Upper lobe of right lung (tissue), 1 donor: ENCODE results near the gene GLI2. TPM values are rescaled to one million over a fixed set of nuclear protein-coding genes. Genes with fewer than 3 reads are reported as not detected.

Source experiments
- ATAC-seq: fragments of 200-7000 bp; cut with Tn5 transposase; one replicate; pipeline ENCODE4 v1.9.1; 2020; ENCODE audit warnings: mild to moderate bottlenecking, moderate library complexity
- DNase-seq: peaks from one replicate; pipeline ENCODE4 v3.0.0-alpha.2; 2020
- H3K27ac ChIP-seq: fragments of 200-600 bp; one replicate; pipeline ENCODE4 v1.8.0; 2022
- H3K27me3 ChIP-seq: fragments of 200-600 bp; one replicate; pipeline ENCODE4 v1.8.0; 2022; ENCODE audit warnings: mild to moderate bottlenecking
- H3K36me3 ChIP-seq: fragments of 200-600 bp; one replicate; pipeline ENCODE4 v1.8.0; 2022
- H3K4me1 ChIP-seq: fragments of 200-600 bp; one replicate; pipeline ENCODE4 v1.8.0; 2022
- H3K4me3 ChIP-seq: fragments of 200-600 bp; one replicate; pipeline ENCODE4 v1.8.0; 2022; ENCODE audit warnings: mild to moderate bottlenecking
- H3K9me3 ChIP-seq: fragments of 200-600 bp; one replicate; pipeline ENCODE4 v1.8.0; 2022
- intact Hi-C: fragments of 100-400 bp; cut with DNase I; formaldehyde crosslinking; loops from one replicate; pipeline ENCODE4 v1.11.0; 2022
- total RNA-seq: library from RNA; stranded (reverse); fragmentation: NEBNext Ultra II Directional; extraction: Animal tissue kit (Norgen Biotek cat#: 25700); gene quantifications from one replicate; pipeline ENCODE4 v1.2.1, GENCODE V29; 2021
- TF ChIP-seq, protein P1 (sequence below): fragments of 200-600 bp; IDR thresholded peaks from one replicate; pipeline ENCODE4 v1.8.0; 2022; ENCODE audit warnings: antibody characterized with exemption
- donor health status: DM: no; HTN: yes; CAD: no; lungs with severe emphysema.

GLI2 gene
- total RNA-seq, 1 donor from 2014 or later, result 4.7 TPM

DNA sequence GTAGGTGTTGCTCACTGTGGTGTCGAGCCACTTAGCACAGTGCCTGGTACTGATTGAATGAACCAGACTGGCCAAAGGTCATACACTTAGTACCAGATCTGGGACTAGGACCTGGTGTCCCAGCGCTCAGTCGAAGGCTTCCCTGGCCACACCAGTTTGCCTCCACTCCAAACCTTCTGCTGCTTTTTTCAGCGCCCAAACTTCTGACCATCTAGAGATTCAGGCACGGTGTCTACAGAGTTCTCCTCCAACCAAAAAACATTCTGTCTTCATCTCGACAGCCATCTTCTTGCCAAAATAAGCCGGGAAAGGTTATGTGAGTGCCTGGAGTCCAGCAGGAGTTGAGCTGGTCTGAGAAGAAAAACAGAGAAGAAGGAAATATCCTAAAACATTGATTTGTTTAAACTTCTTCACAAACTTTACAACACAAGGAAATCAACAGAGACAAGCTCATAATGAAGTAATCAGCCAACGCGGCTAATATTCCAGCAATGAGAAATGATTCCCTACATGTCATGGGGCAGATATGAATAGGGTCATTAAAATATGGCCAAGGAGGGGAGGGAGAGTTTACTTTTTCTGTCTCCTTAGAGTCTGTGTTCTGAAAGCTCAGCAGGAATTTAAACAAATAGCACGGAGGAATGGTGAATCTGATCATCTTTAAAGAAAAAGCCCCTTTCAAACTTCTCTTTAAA lies 2.3 kb upstream of the GLI2 start:
- H3K9me3 ChIP-seq, result no peaks in the 10 kb centered on the region
- no peaks in the 10 kb centered on the region for H3K36me3 ChIP-seq
- no peak overlapping the region for H3K4me3 ChIP-seq
- TF ChIP-seq, protein P1, sequence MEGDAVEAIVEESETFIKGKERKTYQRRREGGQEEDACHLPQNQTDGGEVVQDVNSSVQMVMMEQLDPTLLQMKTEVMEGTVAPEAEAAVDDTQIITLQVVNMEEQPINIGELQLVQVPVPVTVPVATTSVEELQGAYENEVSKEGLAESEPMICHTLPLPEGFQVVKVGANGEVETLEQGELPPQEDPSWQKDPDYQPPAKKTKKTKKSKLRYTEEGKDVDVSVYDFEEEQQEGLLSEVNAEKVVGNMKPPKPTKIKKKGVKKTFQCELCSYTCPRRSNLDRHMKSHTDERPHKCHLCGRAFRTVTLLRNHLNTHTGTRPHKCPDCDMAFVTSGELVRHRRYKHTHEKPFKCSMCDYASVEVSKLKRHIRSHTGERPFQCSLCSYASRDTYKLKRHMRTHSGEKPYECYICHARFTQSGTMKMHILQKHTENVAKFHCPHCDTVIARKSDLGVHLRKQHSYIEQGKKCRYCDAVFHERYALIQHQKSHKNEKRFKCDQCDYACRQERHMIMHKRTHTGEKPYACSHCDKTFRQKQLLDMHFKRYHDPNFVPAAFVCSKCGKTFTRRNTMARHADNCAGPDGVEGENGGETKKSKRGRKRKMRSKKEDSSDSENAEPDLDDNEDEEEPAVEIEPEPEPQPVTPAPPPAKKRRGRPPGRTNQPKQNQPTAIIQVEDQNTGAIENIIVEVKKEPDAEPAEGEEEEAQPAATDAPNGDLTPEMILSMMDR, result no peak
- peak overlapping the region; percentile 24 for H3K27ac ChIP-seq
- intact Hi-C loops, result no loop called here
- peaks cover 18% of the 10 kb centered on the region for H3K4me1 ChIP-seq
- peaks cover 62% of the 10 kb centered on the region for H3K27me3 ChIP-seq
- no peak for DNase-seq
- no peak for ATAC-seq

DNA sequence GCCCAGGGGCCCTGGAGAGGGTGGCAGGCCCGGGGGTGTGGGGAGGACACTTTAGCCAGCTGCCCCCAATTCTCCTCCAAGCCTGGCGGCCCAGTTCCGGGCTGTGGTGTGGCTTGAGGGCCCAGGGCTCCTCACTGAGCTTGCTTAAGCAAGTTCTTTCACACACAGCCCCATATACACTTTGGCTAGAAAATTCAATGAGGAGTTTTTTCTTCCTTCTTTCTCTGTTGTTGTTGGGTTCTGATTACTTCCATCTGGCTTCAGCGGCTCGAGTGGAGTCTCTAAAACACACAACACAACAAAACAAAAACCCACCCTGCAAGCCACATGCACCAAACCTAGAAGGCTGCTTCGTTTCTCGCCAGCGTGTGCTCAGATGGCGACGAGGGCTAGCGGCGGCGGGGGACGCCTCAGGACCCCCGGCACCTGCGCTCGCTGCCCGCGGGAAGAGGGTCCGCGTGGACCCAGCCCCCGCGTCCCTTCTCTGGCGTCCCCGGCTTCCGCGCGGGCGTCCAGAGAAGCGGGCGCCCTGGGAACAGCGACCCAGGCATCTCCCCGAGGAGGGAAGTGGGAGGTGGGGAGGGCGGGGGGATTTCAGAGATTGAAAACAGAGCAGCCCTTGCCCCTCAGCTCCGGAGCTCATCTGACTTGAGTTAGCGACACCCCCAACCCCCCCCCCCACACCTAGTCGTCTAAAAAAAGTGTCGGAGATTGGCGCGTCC lies 577 bp upstream of the GLI2 start:
- TF ChIP-seq, protein P1, result no peak
- H3K36me3 ChIP-seq, result no peaks in the 10 kb centered on the region
- H3K27ac ChIP-seq, result peak overlapping the region; percentile 11
- DNase-seq (peak; percentile 50), ATAC-seq (no peak)
- H3K4me1 ChIP-seq, result peaks cover 22% of the 10 kb centered on the region
- peaks cover 79% of the 10 kb centered on the region for H3K27me3 ChIP-seq
- intact Hi-C loops, result no loop called here
- H3K9me3 ChIP-seq, result no peaks in the 10 kb centered on the region
- H3K4me3 ChIP-seq, result peak overlapping the region; percentile 55

DNA sequence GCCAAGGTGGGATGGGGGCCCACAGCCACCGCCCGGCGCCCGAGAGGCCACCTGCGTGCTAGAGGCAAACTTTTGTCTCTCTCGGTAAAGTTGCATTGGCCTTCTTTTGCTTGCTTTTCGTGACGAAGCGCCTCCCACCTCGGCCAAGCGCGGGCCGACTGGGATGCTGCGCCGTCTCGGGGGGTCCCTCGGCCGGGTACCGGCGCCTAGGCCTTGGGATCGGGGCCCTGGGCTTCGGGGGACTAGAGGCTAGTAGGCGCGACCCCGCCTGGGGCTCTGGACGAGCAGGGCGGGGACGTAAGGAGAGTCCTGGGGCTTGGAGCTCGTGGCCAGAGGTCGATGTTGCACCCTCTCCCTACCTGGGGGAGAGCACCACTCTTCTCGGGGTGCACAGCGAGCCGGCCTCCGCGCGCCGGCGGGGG lies 545 bp downstream of the GLI2 start:
- ATAC-seq (peak; percentile 19), DNase-seq (no peak)
- peak overlapping the region; percentile 49 for H3K27ac ChIP-seq
- H3K27me3 ChIP-seq, result peaks cover 86% of the 10 kb centered on the region
- intact Hi-C loops, result no loop called here
- no peaks in the 10 kb centered on the region for H3K36me3 ChIP-seq
- H3K9me3 ChIP-seq, result no peaks in the 10 kb centered on the region
- peaks cover 22% of the 10 kb centered on the region for H3K4me1 ChIP-seq
- peak overlapping the region; percentile 55 for H3K4me3 ChIP-seq
- TF ChIP-seq, protein P1, result no peak

DNA sequence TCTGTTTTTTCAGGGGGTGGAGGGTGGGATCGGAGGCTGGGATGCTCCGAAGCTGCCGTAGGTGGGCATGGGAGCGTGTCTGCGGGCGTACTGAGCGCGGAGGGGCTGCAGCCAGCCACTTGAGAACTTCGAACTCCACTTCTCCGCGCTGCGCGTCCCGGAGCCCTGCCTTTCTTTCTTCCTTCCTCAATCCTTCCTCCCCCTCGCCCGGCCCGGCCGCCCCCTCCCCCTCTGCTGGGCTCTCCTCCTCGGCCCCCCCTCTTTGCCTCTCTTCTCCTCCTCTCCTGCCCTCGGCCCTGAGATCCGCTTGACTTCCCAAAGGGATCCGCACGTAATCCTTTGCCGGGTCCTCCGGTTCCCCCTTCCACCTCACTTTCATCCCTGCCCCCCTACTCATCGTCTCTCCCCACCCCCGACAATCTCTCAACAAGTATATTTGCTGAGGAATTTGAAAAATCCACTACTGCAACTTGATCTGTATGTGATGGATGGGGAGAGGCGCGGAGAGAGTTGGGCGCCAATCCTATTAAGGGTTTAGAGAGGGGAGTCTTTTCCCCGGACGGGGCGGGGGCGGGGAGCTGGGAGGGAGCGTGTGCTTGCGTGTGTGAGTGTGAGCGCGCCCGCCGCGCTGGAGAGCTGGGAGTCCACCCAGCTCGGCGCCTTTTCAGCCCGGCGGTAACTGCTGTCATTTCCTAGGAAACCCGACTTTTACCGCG lies 1.1 kb downstream of the GLI2 start:
- peak overlapping the region; percentile 49 for H3K27ac ChIP-seq

DNA sequence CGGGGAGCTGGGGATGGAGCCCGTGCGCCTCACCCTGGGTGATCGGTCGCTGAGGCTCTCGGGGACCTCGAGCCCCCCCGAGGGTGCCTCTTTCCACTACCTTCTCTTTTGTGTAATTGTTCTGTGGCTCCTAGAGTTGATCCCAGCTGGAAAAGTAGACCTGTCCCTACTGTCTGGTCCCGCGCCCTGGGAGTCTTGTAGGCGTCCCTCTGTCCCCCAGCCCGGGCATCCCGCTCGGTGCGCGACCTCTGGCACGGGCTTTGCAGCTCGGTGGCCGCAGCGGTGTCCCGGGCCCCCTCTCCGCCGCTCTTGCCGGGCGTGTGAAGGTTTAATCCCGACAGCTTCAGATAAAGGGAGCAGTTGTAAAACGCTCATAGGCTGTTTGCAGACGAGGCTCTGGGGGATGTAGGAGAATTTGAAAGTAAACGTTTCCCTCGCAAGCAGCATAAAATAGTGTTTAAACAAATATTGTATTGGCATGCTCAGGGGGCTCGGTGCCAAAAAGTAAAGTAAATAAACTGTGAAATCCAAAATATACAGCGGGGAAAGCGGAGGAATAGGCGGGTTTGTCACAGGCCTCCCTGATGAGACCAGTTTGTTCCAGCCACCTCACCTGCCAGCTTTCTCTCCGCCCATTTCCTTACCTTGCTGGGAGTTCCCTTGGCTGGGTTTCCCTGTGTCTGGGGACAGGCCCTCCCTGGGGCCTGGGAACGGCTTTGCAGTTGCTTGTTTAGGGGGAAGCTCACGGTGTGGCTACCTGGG lies 1.9 kb downstream of the GLI2 start:
- H3K27me3 ChIP-seq, result peaks cover 92% of the 10 kb centered on the region
- intact Hi-C loops, result no loop called here

More for the DNA sequence above, 1.1 kb downstream of the GLI2 start:
- H3K27me3 ChIP-seq, result peaks cover 89% of the 10 kb centered on the region
- intact Hi-C loops, result no loop called here
- H3K4me1 ChIP-seq, result peaks cover 23% of the 10 kb centered on the region
- H3K9me3 ChIP-seq, result no peaks in the 10 kb centered on the region
- TF ChIP-seq, protein P1, result no peak
- ATAC-seq (peak; percentile 31), DNase-seq (no peak)
- no peaks in the 10 kb centered on the region for H3K36me3 ChIP-seq
- H3K4me3 ChIP-seq, result peak overlapping the region; percentile 55

More for the DNA sequence above, 1.9 kb downstream of the GLI2 start:
- Histone ChIP-seq H3K27ac (peak overlapping the region; percentile 49), H3K4me3 (peak overlapping the region; percentile 55), H3K4me1 (peaks cover 28% of the 10 kb centered on the region), H3K9me3 (no peaks in the 10 kb centered on the region), H3K36me3 (no peaks in the 10 kb centered on the region)
- TF ChIP-seq, protein P1, result no peak
- DNase-seq (no peak), ATAC-seq (peak; percentile 17)
